ENCODE measurements around the gene ARMH3. TPM values are rescaled to one million over a fixed set of nuclear protein-coding genes. Genes with fewer than 3 reads are reported as not detected.

The ARMH3 gene
- total RNA-seq, 1 donor from 2014 or later: 34.4 TPM

DNA sequence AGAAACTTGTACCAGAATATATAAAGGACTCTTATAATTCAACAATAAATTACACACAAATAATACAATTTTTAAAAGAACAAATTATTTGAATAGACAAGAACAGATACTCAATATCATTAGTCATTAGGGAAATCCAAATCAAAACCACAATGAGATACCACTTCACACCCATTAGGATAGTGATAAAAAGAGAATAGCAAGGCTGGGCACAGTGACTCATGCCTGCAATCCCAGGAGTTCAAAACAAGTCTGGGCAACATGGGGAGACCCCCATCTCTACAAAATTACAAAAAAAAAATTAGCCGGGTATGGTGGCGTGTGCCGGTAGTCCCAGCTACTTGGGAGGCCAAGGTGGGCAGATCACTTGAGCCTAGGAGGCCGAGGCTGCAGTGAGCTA, 160.2 kb downstream of the ARMH3 start:
- Mint-ChIP-seq H3K4me1 (ENCODE audit: low read depth) (peaks cover 3% of the 10 kb centered on the region), H3K27ac (no peak overlapping the region), H3K27me3 (no peaks in the 10 kb centered on the region), H3K4me3 (ENCODE audit: low read depth) (no peak overlapping the region), H3K36me3 (ENCODE audit: insufficient read depth) (peaks cover 1% of the 10 kb centered on the region), H3K9me3 (ENCODE audit: low read depth) (no peaks in the 10 kb centered on the region)
- TF ChIP-seq, protein P1, sequence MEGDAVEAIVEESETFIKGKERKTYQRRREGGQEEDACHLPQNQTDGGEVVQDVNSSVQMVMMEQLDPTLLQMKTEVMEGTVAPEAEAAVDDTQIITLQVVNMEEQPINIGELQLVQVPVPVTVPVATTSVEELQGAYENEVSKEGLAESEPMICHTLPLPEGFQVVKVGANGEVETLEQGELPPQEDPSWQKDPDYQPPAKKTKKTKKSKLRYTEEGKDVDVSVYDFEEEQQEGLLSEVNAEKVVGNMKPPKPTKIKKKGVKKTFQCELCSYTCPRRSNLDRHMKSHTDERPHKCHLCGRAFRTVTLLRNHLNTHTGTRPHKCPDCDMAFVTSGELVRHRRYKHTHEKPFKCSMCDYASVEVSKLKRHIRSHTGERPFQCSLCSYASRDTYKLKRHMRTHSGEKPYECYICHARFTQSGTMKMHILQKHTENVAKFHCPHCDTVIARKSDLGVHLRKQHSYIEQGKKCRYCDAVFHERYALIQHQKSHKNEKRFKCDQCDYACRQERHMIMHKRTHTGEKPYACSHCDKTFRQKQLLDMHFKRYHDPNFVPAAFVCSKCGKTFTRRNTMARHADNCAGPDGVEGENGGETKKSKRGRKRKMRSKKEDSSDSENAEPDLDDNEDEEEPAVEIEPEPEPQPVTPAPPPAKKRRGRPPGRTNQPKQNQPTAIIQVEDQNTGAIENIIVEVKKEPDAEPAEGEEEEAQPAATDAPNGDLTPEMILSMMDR (IDR thresholded peaks at IDR 0.05; ENCODE audit: unreplicated experiment): no peak
- DNase-seq (ENCODE audit: low spot score, unreplicated experiment): no peak

DNA sequence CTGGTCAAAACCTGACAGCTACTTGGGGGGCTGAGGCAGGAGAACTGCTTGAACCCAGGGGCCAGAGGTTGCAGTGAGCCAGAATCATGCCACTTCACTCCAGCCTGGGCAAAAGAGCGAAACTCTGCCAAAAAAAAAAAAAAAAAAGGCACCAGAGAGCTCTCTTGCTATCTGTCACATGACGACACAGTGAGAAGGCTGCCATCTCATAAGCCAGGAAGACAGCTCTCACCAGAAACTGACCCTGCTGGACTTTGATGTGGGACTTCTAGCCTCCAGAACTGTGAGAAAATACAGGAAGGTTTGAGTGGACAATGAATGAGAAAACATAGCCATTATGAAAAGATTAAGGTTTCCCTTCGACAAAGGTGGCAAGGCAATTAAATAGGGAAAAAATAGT, 161.2 kb downstream of the ARMH3 start:
- TF ChIP-seq, protein P1 (IDR thresholded peaks at IDR 0.05; ENCODE audit: unreplicated experiment): no peak
- Mint-ChIP-seq H3K36me3 (ENCODE audit: insufficient read depth) (peaks cover 1% of the 10 kb centered on the region), H3K9me3 (ENCODE audit: low read depth) (no peaks in the 10 kb centered on the region), H3K27me3 (no peaks in the 10 kb centered on the region), H3K4me3 (ENCODE audit: low read depth) (no peak overlapping the region), H3K27ac (no peak overlapping the region), H3K4me1 (ENCODE audit: low read depth) (peaks cover 3% of the 10 kb centered on the region)
- DNase-seq (ENCODE audit: low spot score, unreplicated experiment): no peak

DNA sequence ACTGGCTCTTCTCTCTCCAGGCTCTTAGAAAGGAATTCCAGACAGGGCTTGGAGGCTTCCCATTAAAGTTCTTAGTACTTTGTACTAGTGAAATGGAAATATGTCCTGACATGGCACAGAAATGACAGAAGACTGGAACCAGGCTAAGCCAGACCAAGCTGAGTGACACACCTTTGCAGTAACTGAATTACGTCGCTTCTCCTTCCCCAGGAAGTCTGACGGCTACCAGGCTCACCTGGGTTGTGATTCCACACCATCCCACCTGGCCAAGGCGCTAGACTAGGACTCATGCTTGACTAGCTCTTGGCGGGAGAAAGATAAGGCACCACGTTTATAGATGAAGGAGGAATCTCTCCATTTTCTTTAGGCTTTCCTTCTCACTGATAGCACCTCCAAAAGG, 161.7 kb downstream of the ARMH3 start:
- Mint-ChIP-seq H3K4me3 (ENCODE audit: low read depth) (no peak overlapping the region), H3K36me3 (ENCODE audit: insufficient read depth) (peaks cover 1% of the 10 kb centered on the region), H3K9me3 (ENCODE audit: low read depth) (no peaks in the 10 kb centered on the region), H3K27me3 (no peaks in the 10 kb centered on the region), H3K4me1 (ENCODE audit: low read depth) (peaks cover 3% of the 10 kb centered on the region), H3K27ac (no peak overlapping the region)
- TF ChIP-seq, protein P1 (IDR thresholded peaks at IDR 0.05; ENCODE audit: unreplicated experiment): no peak
- DNase-seq (ENCODE audit: low spot score, unreplicated experiment): no peak

DNA sequence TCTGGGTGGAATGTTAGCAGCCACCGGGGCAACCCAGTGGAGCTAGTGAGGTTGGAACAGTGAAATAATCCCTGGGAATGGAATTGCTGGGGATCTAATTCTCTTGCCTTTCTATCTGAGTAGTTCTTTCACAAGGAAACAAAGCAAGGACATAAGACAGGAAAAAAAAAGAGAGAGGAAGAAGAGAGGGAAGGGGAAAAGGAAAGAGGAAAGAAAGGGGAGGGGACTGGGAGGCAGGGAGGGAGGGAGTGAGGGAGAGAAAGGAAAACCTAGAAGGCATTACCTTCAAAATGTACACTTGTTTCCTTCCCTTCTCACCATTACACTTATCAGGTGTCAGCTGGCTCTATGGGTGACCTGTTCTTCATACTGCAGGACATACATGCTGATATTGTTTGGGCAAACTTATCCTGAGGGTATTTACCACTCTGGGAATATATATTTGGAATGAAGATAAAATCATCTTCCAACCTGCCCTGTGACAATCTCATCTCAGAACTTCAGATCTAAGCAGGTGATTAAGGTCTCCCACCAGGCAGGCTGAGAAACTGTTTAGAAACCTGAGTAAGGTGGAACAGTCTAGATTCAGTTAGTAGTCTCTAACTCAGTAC, 162.4 kb downstream of the ARMH3 start:
- H3K27me3 Mint-ChIP-seq: no peaks in the 10 kb centered on the region
- no peaks in the 10 kb centered on the region for H3K9me3 Mint-ChIP-seq (ENCODE audit: low read depth)
- peaks cover 3% of the 10 kb centered on the region for H3K4me1 Mint-ChIP-seq (ENCODE audit: low read depth)
- TF ChIP-seq, protein P1 (IDR thresholded peaks at IDR 0.05; ENCODE audit: unreplicated experiment): no peak
- H3K27ac Mint-ChIP-seq: no peak overlapping the region
- DNase-seq (ENCODE audit: low spot score, unreplicated experiment): no peak
- H3K4me3 Mint-ChIP-seq (ENCODE audit: low read depth): no peak overlapping the region
- peaks cover 1% of the 10 kb centered on the region for H3K36me3 Mint-ChIP-seq (ENCODE audit: insufficient read depth)

DNA sequence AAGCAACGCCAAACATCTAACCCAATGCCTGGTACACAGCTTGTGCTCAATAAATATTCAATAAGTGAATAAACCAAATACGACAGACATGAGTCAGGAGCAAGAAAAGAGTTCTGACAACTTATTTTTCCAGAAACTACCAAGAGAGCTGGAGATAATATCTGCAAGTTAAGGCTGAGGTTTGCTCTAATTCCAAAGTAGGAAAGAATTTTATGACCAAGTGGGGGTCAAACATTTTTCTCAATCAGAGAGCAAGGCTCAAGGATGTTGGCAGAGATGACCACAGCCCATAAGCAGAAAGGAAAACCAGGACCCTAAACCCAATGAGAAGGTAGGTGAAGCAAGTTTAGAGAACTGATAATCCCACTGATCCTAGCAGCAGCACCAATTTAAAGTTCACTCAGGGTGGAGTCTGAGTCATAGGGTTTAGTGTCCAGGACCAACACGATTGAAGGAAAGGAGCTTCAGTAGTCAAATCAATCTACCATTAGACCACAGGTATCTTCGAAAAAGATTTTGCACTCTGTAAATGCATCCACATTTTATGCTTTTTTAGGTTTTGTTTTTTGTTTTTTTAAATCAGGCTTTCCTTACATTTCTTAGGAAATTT, 163.1 kb downstream of the ARMH3 start:
- Mint-ChIP-seq H3K36me3 (ENCODE audit: insufficient read depth) (peaks cover 1% of the 10 kb centered on the region), H3K9me3 (ENCODE audit: low read depth) (no peaks in the 10 kb centered on the region), H3K27ac (no peak overlapping the region), H3K4me1 (ENCODE audit: low read depth) (peaks cover 3% of the 10 kb centered on the region), H3K4me3 (ENCODE audit: low read depth) (no peak overlapping the region), H3K27me3 (no peaks in the 10 kb centered on the region)
- TF ChIP-seq, protein P1 (IDR thresholded peaks at IDR 0.05; ENCODE audit: unreplicated experiment): no peak
- DNase-seq (ENCODE audit: low spot score, unreplicated experiment): no peak

Data from progenitor cell of endocrine pancreas (in vitro differentiated cells).